Measurements from ENCODE around the gene COL8A1. TPM values are rescaled to one million over a fixed set of nuclear protein-coding genes. Genes with fewer than 3 reads are reported as not detected.

COL8A1 gene
- total RNA-seq, 1 experiment from 2014 or later = 0.07 TPM

DNA sequence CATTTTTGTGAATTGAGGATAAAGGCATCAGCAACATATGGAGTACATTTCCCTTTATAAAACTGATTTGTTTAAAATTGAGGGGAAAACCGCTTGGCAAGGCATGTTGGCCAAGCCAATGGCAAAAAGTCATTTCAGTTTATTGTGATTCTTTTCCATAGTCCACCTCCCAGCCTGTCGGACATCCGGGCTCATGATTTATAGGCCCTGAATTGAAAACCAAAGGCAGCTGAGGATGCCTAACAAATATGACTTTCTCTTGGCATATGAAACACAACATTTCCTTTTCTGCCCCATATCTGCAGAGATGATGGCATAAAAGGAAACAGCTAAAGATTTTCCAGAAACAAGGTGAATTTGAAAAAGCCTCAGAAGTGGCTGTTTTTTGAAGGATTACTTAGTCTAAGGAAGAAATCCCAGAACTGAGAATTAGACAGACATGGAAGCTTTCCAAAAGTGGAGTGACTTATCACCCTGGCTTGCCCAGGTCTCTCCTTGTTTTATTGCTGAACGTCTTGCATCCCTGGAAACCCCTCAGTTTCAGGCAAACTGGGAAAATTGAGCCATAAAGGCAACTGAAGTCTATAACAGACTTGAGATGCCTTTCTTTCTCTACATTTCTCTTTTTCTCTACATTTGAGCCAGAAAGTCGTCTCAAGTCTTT, 74.0 kb downstream of the COL8A1 start:
- BruUV-seq (replicated peaks) = no TSS peak
- H3K4me1 ChIP-seq (ENCODE audit: control insufficient read depth in 1 of 2, insufficient read depth in 2 of 2, low read length in 2 of 2) = no peaks in the 10 kb centered on the region
- H3K9ac ChIP-seq (ENCODE audit: low read length) = no peak overlapping the region
- no peak overlapping the region for H3K4me2 ChIP-seq (ENCODE audit: low read length)
- H4K20me1 ChIP-seq (ENCODE audit: insufficient read depth) = no peaks in the 10 kb centered on the region
- peaks cover 54% of the 10 kb centered on the region for H3K27me3 ChIP-seq (ENCODE audit: insufficient read depth, low read length)
- RAD21 ChIA-PET (ENCODE audit: low non-redundant PET in 1 of 2, low total read pairs in 2 of 2, uncharacterized antibody in 2 of 2, unreplicated experiment in 2 of 2) = no interaction called here
- CTCF ChIA-PET = no interaction called here
- no peak overlapping the region for H3K4me3 ChIP-seq (replicated peaks in 1 of 2; ENCODE audit: low read depth in 1 of 2, low read length in 2 of 2)
- no peaks in the 10 kb centered on the region for H3K9me2 ChIP-seq (ENCODE audit: insufficient read depth)
- no peak overlapping the region for H2AFZ ChIP-seq (ENCODE audit: low read depth, low read length, poor library complexity, severe bottlenecking)
- H3K9me3 ChIP-seq (ENCODE audit: control insufficient read depth in 1 of 2, insufficient read depth in 1 of 2, low read depth in 1 of 2, low read length in 2 of 2) = no peaks in the 10 kb centered on the region
- ATAC-seq = no peak
- intact Hi-C loops (cut with micrococcal nuclease) = loop anchor here (5.0 kb wide), 1 partner anchor 270 kb away; no protein-coding TSS in a partner anchor
- POLR2A ChIA-PET = no interaction called here
- TF ChIP-seq FOSL1 (IDR thresholded peaks at IDR 0.05; ENCODE audit: low read depth) (no peak), EZH2 (IDR thresholded peaks at IDR 0.05) (no peak), POLR2AphosphoS5 (IDR thresholded peaks at IDR 0.05; ENCODE audit: low read depth, low read length) (no peak), ELF1 (IDR thresholded peaks at IDR 0.05; ENCODE audit: borderline replicate concordance, low read depth) (no peak), EGR1 (IDR thresholded peaks at IDR 0.05; ENCODE audit: low read depth) (no peak), SIN3A (IDR thresholded peaks at IDR 0.05; ENCODE audit: low read depth) (no peak), EZH2phosphoT487 (IDR thresholded peaks at IDR 0.05; ENCODE audit: borderline replicate concordance) (no peak), YY1 (IDR thresholded peaks at IDR 0.05; ENCODE audit: extremely low read depth, insufficient replicate concordance, low read depth, low read length) (no peak), ZFX (IDR thresholded peaks at IDR 0.05) (no peak), CEBPB (IDR thresholded peaks at IDR 0.05; ENCODE audit: low read depth) (no peak), TCF7L2 (IDR thresholded peaks at IDR 0.05; ENCODE audit: borderline replicate concordance, extremely low read depth, insufficient read depth, insufficient read length) (no peak)
- TF ChIP-seq, protein P1, sequence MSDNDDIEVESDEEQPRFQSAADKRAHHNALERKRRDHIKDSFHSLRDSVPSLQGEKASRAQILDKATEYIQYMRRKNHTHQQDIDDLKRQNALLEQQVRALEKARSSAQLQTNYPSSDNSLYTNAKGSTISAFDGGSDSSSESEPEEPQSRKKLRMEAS (IDR thresholded peaks at IDR 0.05) = no peak
- no peaks in the 10 kb centered on the region for H3K79me2 ChIP-seq (ENCODE audit: insufficient read depth, low read length)
- no peak for DNase-seq (ENCODE audit: low read depth, low spot score)
- H3K27ac ChIP-seq (ENCODE audit: low read depth, low read length) = no peak overlapping the region
- no peaks in the 10 kb centered on the region for H3K36me3 ChIP-seq (ENCODE audit: control insufficient read depth in 1 of 2, insufficient read depth in 2 of 2, low read length in 2 of 2)

Data from HCT116 (cell line).